ENCODE results near the gene KSR1.

KSR1 gene

DNA sequence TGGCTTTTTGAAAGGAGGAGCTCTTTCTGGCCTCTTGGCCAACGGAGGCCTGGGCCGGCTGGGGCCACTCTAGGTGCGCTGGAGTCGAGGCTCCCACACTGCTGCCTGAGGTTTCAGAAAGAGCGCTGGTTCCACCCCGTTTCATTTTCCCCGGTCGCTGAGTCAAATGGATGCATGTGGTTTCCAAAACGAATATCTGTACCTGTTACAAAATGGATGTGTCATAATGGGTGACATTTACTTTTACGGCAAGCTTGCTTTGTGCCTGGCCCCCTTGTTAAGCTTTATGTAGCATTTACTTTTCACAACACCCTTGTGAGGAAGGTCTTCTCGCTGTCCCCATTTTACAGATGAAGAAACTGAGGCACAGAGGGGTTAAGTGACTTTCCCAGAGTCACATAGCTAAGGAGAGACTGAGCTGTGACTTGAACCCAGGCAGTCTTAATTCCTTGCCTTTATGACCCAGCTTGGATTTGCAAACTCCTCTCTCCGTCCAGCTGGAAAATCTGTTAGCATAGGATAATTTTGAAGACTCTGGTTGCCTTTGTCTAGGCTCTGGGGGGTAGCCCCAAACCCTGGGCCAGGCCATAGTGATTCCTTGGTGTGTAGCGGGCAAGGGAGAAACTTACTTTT, 10.6 kb downstream of the KSR1 start:
- no peak overlapping the region for H3K4me3 ChIP-seq (ENCODE audit: low read length)
- TF ChIP-seq, protein P1, sequence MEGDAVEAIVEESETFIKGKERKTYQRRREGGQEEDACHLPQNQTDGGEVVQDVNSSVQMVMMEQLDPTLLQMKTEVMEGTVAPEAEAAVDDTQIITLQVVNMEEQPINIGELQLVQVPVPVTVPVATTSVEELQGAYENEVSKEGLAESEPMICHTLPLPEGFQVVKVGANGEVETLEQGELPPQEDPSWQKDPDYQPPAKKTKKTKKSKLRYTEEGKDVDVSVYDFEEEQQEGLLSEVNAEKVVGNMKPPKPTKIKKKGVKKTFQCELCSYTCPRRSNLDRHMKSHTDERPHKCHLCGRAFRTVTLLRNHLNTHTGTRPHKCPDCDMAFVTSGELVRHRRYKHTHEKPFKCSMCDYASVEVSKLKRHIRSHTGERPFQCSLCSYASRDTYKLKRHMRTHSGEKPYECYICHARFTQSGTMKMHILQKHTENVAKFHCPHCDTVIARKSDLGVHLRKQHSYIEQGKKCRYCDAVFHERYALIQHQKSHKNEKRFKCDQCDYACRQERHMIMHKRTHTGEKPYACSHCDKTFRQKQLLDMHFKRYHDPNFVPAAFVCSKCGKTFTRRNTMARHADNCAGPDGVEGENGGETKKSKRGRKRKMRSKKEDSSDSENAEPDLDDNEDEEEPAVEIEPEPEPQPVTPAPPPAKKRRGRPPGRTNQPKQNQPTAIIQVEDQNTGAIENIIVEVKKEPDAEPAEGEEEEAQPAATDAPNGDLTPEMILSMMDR (conservative IDR thresholded peaks at IDR 0.05; ENCODE audit: low read depth, low read length): no peak
- DNase-seq (ENCODE audit: low read depth): no peak

DNA sequence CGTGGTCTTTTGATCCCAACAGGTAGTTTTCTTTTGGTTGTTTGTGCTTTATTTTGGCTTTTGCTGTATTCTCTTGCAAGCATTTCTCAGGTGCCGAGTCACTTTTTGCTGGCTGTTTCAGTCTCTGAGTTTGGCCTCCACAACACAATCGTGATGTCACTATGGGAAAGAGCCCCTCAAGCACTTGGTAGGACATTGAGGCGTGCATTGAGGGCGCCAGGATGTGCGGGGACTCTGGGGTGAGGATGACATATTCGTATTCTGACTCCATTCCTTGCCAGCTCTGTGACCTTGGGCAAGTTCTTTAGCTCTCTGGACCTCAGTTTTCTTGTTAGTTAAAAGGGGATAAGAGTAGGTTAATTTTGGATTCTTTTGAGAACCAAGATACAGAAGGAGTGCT, 13.0 kb downstream of the KSR1 start:
- TF ChIP-seq, protein P1 (conservative IDR thresholded peaks at IDR 0.05; ENCODE audit: low read depth, low read length): no peak
- no peak overlapping the region for H3K4me3 ChIP-seq (ENCODE audit: low read length)
- no peak for DNase-seq (ENCODE audit: low read depth)

DNA sequence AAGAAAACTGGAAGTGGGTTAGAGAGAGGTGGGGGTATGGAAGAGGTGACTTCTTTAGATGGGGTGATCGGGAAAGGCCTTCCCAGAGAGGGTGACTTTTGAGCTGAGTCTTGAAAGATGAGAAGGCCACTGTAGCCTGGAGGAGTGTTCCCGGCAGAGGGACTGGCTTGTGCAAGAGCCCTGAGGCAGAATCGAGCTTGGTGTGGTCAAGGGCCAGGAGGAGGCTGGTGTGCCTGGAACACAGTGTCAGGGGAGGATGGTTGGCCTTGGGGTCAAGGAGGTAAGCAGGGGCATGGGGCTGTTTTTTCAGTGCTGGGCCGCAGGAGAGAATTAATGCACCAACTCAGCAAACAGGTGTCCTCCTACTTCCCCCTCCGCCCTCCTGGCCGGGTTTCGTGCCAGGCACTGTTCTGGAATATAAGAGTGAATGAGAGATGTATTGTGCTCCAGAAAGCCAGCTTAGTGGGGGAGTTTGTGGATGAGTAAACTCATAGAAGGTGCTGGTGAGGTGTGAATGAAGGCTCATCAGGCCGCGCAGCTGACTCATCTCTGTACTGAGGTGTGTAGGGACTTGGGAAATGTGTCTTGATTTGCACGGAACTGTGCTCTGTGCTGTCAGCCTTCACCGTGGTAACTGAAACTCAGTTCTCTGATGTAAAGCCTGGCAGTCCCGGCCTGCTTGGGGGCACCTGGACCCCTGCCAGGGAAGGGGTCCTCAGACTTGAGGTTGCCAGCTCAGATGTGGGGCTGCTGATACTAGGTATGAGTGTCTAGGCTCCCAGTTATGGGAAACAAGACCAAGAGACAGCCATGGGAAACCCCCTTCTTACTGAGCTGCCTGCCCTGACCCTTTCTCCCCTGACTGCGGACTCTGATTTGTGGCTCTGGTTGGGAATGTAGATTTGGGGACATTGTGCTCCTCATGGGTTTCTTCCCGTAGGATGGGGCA, 15.3 kb downstream of the KSR1 start:
- no peak overlapping the region for H3K4me3 ChIP-seq (ENCODE audit: low read length)
- no peak for DNase-seq (ENCODE audit: low read depth)
- TF ChIP-seq, protein P1 (conservative IDR thresholded peaks at IDR 0.05; ENCODE audit: low read depth, low read length): no peak

DNA sequence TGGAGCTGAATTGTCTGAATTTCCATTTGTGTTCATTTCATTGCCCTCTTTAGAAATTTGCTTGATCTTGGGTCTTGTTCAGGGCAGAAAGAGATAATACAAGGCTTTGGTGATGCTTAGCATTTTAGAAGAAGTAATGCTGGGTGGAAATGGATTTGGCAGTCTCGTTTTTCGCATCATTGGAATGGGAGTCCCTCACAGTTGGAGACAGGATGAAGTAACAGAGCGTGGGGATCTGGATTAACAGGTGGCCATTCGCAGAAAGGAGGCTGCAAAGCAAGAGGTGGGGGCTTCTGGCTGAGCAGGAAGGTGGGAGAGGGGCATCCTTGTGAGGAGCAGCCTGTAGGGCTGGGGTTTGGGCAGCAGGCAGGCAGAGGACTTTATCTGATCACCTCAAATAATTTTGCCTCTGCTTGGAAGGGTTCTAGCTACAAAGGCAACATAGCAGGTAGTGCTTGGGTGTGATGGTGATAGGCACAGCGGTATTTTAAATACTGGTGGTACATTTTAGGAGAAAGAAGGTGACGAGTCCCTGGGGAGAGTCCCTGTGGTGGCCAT, 17.0 kb downstream of the KSR1 start:
- no peak overlapping the region for H3K4me3 ChIP-seq (ENCODE audit: low read length)
- TF ChIP-seq, protein P1 (conservative IDR thresholded peaks at IDR 0.05; ENCODE audit: low read depth, low read length): no peak
- DNase-seq (ENCODE audit: low read depth): no peak

DNA sequence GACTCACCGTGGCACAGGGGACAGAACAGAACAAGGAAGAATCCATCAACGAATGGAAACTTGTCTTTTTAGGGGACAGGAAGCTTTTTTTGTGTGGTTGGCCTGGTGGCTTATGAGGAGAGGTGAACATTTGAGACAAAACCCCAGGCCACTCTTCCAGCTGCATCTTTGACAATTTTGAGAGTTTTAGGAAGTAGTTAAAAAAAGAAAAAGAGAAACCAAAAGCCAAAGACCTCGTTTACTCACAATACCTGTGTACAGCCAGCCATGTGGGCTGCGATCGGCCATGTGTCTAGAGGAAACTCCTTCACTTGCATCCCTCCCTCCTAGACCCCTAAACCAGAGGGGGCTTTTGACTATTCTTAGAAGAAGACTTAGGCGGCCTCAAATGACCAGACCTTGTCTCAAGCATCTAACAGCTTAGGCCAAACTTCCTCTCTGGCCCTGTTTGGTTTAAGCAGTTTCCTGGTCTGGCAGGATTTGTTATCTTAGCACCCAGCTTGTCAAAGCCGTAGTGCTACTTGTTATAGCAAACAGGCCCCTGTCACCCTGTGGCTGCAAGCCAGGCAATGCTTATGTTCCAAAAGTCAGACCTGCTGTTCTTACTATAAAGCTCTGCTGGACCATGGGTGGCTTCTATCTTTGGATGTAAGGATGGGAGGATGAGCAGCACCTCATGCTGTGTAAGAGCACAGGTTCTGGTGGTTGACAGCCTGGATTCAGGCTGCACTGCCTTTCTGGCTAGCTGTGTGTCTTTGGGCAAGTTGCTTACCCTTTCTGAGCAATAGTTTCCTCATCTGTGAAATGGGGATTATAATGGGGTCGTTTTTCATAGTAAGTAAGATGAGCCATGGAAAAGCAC, 17.7 kb downstream of the KSR1 start:
- TF ChIP-seq, protein P1 (conservative IDR thresholded peaks at IDR 0.05; ENCODE audit: low read depth, low read length): no peak
- DNase-seq (ENCODE audit: low read depth): no peak
- no peak overlapping the region for H3K4me3 ChIP-seq (ENCODE audit: low read length)

DNA sequence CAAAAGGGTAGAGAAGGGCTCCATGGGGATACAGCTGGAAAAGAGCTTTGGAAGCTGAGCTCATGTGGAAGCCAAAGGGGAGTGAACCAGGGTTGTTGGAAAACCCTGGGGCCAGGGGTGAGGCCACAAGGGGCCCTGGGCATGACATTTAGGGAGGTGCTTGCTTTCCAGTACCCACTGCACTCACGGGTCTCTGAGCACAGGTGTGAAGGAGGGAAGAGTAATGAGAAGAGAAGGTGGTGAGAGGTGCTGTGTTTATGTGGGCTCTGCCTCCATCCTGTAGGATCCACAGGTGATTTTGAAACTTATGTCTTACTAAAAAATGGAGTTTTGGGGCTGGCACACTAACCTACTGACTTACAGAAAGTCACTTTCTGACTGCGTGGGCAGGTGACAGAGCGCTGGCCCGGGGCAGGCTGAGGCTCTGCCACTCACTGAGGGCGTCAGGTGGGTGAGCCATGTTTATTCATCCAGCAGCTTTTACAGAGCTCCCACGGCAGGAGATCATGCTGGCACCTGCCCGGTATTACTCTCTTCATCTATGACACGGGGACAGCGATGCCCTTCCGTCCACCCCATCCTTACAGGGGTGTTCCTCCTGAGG, 18.9 kb downstream of the KSR1 start:
- DNase-seq (ENCODE audit: low read depth): no peak
- TF ChIP-seq, protein P1 (conservative IDR thresholded peaks at IDR 0.05; ENCODE audit: low read depth, low read length): no peak
- no peak overlapping the region for H3K4me3 ChIP-seq (ENCODE audit: low read length)

Data from retinal pigment epithelial cell (primary cell).